Measurements from ENCODE around the gene ATP9B.

DNA sequence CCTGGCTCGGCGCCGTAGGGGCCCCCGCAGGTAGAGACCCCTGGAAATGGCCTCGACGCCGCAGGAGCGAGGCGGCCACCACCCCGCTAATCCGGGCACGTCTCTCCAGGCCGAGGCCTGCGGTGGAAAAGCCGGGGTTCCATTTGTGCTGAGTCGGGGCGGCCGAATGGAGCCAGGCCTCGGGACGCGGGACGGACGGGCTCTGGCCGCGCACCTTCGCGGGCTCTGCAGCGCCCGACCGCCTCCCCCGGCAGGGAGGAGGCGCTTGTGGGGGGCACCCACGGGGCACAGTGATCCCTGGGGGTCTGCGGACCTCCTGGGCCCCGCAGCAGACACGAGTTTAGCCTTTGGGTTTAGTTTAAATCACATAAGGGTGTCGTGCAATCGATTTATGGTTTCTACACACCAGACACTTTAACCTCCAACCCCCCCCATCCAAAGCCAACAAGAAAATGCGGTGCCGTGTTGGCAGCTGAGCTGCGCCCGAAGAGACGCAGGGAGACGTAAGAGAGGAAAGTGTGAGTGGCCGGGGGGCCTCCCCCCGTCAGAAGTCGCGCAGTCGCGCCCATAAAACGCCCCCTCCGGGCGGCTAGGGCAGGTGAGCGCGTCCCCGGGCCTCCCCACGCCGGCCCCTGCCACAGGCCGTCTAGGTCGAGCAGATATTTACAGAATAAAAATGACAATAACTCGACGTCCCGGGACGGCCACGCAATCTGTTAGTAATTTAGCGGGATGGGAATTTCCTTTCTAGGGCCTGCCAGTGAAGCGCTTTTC, 325.5 kb downstream of the ATP9B start:
- TF ChIP-seq, protein P1, sequence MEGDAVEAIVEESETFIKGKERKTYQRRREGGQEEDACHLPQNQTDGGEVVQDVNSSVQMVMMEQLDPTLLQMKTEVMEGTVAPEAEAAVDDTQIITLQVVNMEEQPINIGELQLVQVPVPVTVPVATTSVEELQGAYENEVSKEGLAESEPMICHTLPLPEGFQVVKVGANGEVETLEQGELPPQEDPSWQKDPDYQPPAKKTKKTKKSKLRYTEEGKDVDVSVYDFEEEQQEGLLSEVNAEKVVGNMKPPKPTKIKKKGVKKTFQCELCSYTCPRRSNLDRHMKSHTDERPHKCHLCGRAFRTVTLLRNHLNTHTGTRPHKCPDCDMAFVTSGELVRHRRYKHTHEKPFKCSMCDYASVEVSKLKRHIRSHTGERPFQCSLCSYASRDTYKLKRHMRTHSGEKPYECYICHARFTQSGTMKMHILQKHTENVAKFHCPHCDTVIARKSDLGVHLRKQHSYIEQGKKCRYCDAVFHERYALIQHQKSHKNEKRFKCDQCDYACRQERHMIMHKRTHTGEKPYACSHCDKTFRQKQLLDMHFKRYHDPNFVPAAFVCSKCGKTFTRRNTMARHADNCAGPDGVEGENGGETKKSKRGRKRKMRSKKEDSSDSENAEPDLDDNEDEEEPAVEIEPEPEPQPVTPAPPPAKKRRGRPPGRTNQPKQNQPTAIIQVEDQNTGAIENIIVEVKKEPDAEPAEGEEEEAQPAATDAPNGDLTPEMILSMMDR (IDR thresholded peaks at IDR 0.05; ENCODE audit: low read depth, low read length, missing input control), result no peak
- TF ChIP-seq GABPA (IDR thresholded peaks at IDR 0.05 in 1 of 2, conservative IDR thresholded peaks at IDR 0.05 in 1 of 2) (no peak), YY1 (IDR thresholded peaks at IDR 0.05) (no peak), JUND (IDR thresholded peaks at IDR 0.05) (no peak), TAF1 (conservative IDR thresholded peaks at IDR 0.05) (no peak), RXRA (IDR thresholded peaks at IDR 0.05) (no peak), EGR1 (IDR thresholded peaks at IDR 0.05; ENCODE audit: low read depth in 2 of 2) (no peak), RAD21 (IDR thresholded peaks at IDR 0.05) (no peak)
- TF ChIP-seq, protein P2, sequence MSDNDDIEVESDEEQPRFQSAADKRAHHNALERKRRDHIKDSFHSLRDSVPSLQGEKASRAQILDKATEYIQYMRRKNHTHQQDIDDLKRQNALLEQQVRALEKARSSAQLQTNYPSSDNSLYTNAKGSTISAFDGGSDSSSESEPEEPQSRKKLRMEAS (IDR thresholded peaks at IDR 0.05), result no peak
- TF ChIP-seq, protein P3, sequence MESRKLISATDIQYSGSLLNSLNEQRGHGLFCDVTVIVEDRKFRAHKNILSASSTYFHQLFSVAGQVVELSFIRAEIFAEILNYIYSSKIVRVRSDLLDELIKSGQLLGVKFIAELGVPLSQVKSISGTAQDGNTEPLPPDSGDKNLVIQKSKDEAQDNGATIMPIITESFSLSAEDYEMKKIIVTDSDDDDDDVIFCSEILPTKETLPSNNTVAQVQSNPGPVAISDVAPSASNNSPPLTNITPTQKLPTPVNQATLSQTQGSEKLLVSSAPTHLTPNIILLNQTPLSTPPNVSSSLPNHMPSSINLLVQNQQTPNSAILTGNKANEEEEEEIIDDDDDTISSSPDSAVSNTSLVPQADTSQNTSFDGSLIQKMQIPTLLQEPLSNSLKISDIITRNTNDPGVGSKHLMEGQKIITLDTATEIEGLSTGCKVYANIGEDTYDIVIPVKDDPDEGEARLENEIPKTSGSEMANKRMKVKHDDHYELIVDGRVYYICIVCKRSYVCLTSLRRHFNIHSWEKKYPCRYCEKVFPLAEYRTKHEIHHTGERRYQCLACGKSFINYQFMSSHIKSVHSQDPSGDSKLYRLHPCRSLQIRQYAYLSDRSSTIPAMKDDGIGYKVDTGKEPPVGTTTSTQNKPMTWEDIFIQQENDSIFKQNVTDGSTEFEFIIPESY (IDR thresholded peaks at IDR 0.05), result no peak
- TF ChIP-seq, protein P4, sequence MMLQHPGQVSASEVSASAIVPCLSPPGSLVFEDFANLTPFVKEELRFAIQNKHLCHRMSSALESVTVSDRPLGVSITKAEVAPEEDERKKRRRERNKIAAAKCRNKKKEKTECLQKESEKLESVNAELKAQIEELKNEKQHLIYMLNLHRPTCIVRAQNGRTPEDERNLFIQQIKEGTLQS (IDR thresholded peaks at IDR 0.05), result no peak
- TF ChIP-seq, protein P5, sequence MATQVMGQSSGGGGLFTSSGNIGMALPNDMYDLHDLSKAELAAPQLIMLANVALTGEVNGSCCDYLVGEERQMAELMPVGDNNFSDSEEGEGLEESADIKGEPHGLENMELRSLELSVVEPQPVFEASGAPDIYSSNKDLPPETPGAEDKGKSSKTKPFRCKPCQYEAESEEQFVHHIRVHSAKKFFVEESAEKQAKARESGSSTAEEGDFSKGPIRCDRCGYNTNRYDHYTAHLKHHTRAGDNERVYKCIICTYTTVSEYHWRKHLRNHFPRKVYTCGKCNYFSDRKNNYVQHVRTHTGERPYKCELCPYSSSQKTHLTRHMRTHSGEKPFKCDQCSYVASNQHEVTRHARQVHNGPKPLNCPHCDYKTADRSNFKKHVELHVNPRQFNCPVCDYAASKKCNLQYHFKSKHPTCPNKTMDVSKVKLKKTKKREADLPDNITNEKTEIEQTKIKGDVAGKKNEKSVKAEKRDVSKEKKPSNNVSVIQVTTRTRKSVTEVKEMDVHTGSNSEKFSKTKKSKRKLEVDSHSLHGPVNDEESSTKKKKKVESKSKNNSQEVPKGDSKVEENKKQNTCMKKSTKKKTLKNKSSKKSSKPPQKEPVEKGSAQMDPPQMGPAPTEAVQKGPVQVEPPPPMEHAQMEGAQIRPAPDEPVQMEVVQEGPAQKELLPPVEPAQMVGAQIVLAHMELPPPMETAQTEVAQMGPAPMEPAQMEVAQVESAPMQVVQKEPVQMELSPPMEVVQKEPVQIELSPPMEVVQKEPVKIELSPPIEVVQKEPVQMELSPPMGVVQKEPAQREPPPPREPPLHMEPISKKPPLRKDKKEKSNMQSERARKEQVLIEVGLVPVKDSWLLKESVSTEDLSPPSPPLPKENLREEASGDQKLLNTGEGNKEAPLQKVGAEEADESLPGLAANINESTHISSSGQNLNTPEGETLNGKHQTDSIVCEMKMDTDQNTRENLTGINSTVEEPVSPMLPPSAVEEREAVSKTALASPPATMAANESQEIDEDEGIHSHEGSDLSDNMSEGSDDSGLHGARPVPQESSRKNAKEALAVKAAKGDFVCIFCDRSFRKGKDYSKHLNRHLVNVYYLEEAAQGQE (IDR thresholded peaks at IDR 0.05), result no peak

Measured in liver (tissue), 3 donors.